WTC11 (cell line): ENCODE results near the gene EEA1. TPM values are rescaled to one million over a fixed set of nuclear protein-coding genes. Genes with fewer than 3 reads are reported as not detected.
A peak's percentile ranks its signal among the peaks of the same experiment; 100 is the strongest.

Experiments
- ATAC-seq: fragments of 200-7000 bp; cut with Tn5 transposase; 2 replicates; pipeline ENCODE4 v1.10.0; 2021; ENCODE audit warnings: mild to moderate bottlenecking, moderate library complexity
- CTCF ChIA-PET: fragments of 300-600 bp; sonication (Branson Sonifier 250); formaldehyde crosslinking; loops from one replicate; lab custom pipeline; 2021; ENCODE audit warnings: antibody characterized with exemption; lab: Charles Lee
- POLR2A ChIA-PET: fragments of 350-600 bp; sonication (Branson Sonifier 250); formaldehyde crosslinking; loops from one replicate; lab custom pipeline; 2021; ENCODE audit warnings: antibody characterized with exemption; lab: Charles Lee
- DNase-seq: peaks from one replicate; pipeline ENCODE4 v3.0.0; 2021; ENCODE audit warnings: low spot score
- H3K27ac Mint-ChIP-seq: 2 replicates; pipeline ENCODE4 v1.8.0; 2021; ENCODE audit warnings: mixed read lengths
- H3K27me3 Mint-ChIP-seq: 2 replicates; pipeline ENCODE4 v1.8.0; 2021; ENCODE audit warnings: low read depth, mild to moderate bottlenecking, moderate library complexity, mixed read lengths
- H3K36me3 Mint-ChIP-seq: 2 replicates; pipeline ENCODE4 v1.8.0; 2021; ENCODE audit warnings: mixed read lengths
- H3K4me1 Mint-ChIP-seq: 2 replicates; pipeline ENCODE4 v1.8.0; 2022; ENCODE audit warnings: mixed read lengths
- H3K4me3 Mint-ChIP-seq: 2 replicates; pipeline ENCODE4 v1.8.0; 2021; ENCODE audit warnings: mild to moderate bottlenecking, moderate library complexity, mixed read lengths
- H3K9me3 Mint-ChIP-seq: 2 replicates; pipeline ENCODE4 v1.8.0; 2021; ENCODE audit warnings: mixed read lengths
- ATF3 ChIP-seq: sonication (generic); formaldehyde crosslinking; conservative IDR thresholded peaks from 2 replicates; pipeline ENCODE4 v1.8.1; 2022; ENCODE audit warnings: mild to moderate bottlenecking, missing genetic modification reagents
- CBFB ChIP-seq: sonication (generic); formaldehyde crosslinking; IDR thresholded peaks from 2 replicates; pipeline ENCODE4 v1.8.1; 2022; ENCODE audit warnings: mild to moderate bottlenecking, low read depth, missing genetic modification reagents
- CREM ChIP-seq: sonication (generic); formaldehyde crosslinking; IDR thresholded peaks from 2 replicates; pipeline ENCODE4 v1.8.1; 2022; ENCODE audit warnings: mild to moderate bottlenecking, missing genetic modification reagents, moderate library complexity
- E2F5 ChIP-seq: sonication (generic); formaldehyde crosslinking; IDR thresholded peaks from 2 replicates; pipeline ENCODE4 v1.8.1; 2022; ENCODE audit warnings: mild to moderate bottlenecking, moderate library complexity, missing genetic modification reagents
- ESRRA ChIP-seq: sonication (generic); formaldehyde crosslinking; IDR thresholded peaks from 2 replicates; pipeline ENCODE4 v1.8.1; 2022; ENCODE audit warnings: mild to moderate bottlenecking, missing genetic modification reagents, borderline replicate concordance
- IRF2 ChIP-seq: sonication (generic); formaldehyde crosslinking; IDR thresholded peaks from 2 replicates; pipeline ENCODE4 v1.8.0; 2022; ENCODE audit warnings: low read depth, missing genetic modification reagents, borderline replicate concordance
- JUN ChIP-seq: sonication (generic); formaldehyde crosslinking; IDR thresholded peaks from 2 replicates; pipeline ENCODE4 v1.8.0; 2023; ENCODE audit warnings: mild to moderate bottlenecking, missing genetic modification reagents
- MXD4 ChIP-seq: fragments of 250-450 bp; sonication (Bioruptor Pico); IDR thresholded peaks from 2 replicates; pipeline ENCODE4 v1.8.0; 2021; ENCODE audit warnings: mild to moderate bottlenecking, moderate library complexity, borderline replicate concordance
- NFATC4 ChIP-seq: fragments of 250-450 bp; sonication (Bioruptor Pico); IDR thresholded peaks from 2 replicates; pipeline ENCODE4 v1.9.0; 2021; ENCODE audit warnings: mild to moderate bottlenecking
- PREB ChIP-seq: sonication (generic); formaldehyde crosslinking; IDR thresholded peaks from 2 replicates; pipeline ENCODE4 v1.8.1; 2022; ENCODE audit warnings: mild to moderate bottlenecking, missing genetic modification reagents, moderate library complexity, borderline replicate concordance
- PRRX2 ChIP-seq: fragments of 250-450 bp; sonication (Bioruptor Pico); IDR thresholded peaks from 2 replicates; pipeline ENCODE4 v1.8.0; 2021; ENCODE audit warnings: mild to moderate bottlenecking
- SOX15 ChIP-seq: fragments of 250-450 bp; sonication (Bioruptor Pico); IDR thresholded peaks from 2 replicates; pipeline ENCODE4 v1.9.0; 2021; ENCODE audit warnings: mild to moderate bottlenecking
- TEAD1 ChIP-seq: sonication (generic); formaldehyde crosslinking; IDR thresholded peaks from 2 replicates; pipeline ENCODE4 v1.8.0; 2022; ENCODE audit warnings: mild to moderate bottlenecking, missing genetic modification reagents
- TEAD4 ChIP-seq: sonication (generic); formaldehyde crosslinking; IDR thresholded peaks from 2 replicates; pipeline ENCODE4 v1.8.0; 2022; ENCODE audit warnings: mild to moderate bottlenecking, missing genetic modification reagents
- USF1 ChIP-seq: sonication (generic); formaldehyde crosslinking; IDR thresholded peaks from 2 replicates; pipeline ENCODE4 v1.8.0; 2022; ENCODE audit warnings: mild to moderate bottlenecking, missing genetic modification reagents
- ZMAT4 ChIP-seq: fragments of 250-450 bp; sonication (Bioruptor Pico); IDR thresholded peaks from 2 replicates; pipeline ENCODE4 v1.9.0; 2021; ENCODE audit warnings: mild to moderate bottlenecking
- ZNF121 ChIP-seq: sonication (generic); formaldehyde crosslinking; IDR thresholded peaks from 2 replicates; pipeline ENCODE4 v1.8.0; 2023; ENCODE audit warnings: missing genetic modification reagents
- ZNF281 ChIP-seq: sonication (generic); formaldehyde crosslinking; IDR thresholded peaks from 2 replicates; pipeline ENCODE4 v1.8.0; 2023; ENCODE audit warnings: mild to moderate bottlenecking, missing genetic modification reagents
- ZNF416 ChIP-seq: fragments of 250-450 bp; sonication (Bioruptor Pico); IDR thresholded peaks from 2 replicates; pipeline ENCODE4 v1.9.0; 2021; ENCODE audit warnings: mild to moderate bottlenecking, inconsistent platforms
- ZNF671 ChIP-seq: fragments of 250-450 bp; sonication (Bioruptor Pico); IDR thresholded peaks from 2 replicates; pipeline ENCODE4 v1.8.0; 2021; ENCODE audit warnings: mild to moderate bottlenecking
- total RNA-seq: library from RNA; stranded (reverse); gene quantifications from 3 replicates; pipeline ENCODE4 v1.2.3, GENCODE V29; 2021

EEA1 gene
- total RNA-seq, 1 experiment from 2014 or later = 20.3 TPM

- H3K27ac Mint-ChIP-seq = no peak overlapping the region
- peaks cover 12% of the 10 kb centered on the region for H3K4me1 Mint-ChIP-seq
- peaks cover 12% of the 10 kb centered on the region for H3K9me3 Mint-ChIP-seq
- H3K27me3 Mint-ChIP-seq = no peaks in the 10 kb centered on the region
- no peak overlapping the region for H3K4me3 Mint-ChIP-seq
- CTCF ChIA-PET = no interaction called here
- DNase-seq = no peak
- POLR2A ChIA-PET = no interaction called here
- H3K36me3 Mint-ChIP-seq = no peaks in the 10 kb centered on the region
- TF ChIP-seq USF1 (CRISPR knock-in tag) (no peak), ZMAT4 (no peak), MXD4 (no peak), NFATC4 (CRISPR knock-in tag) (no peak), ESRRA (CRISPR knock-in tag) (no peak), PREB (CRISPR knock-in tag) (no peak), ATF3 (CRISPR knock-in tag) (no peak), ZNF281 (CRISPR knock-in tag) (no peak), ZNF121 (CRISPR knock-in tag) (no peak), CREM (CRISPR knock-in tag) (no peak), PRRX2 (no peak), ZNF671 (CRISPR knock-in tag) (no peak), JUN (no peak)
- no peak for ATAC-seq
Measured at GRCh38 chr12:92756898-92757596, 172.0 kb downstream of the EEA1 start.

GRCh38 chr12:92753976-92754885 is 174.9 kb downstream of the EEA1 start:
- H3K9me3 Mint-ChIP-seq = peaks cover 12% of the 10 kb centered on the region
- no peak overlapping the region for H3K4me3 Mint-ChIP-seq
- DNase-seq (no peak), ATAC-seq (peak; percentile 36; the same call in 1 of the 2 replicates)
- no peaks in the 10 kb centered on the region; the same call in 1 of the 2 replicates for H3K36me3 Mint-ChIP-seq
- CTCF ChIA-PET = no interaction called here
- H3K4me1 Mint-ChIP-seq = peaks cover 6% of the 10 kb centered on the region
- no peak for TF ChIP-seq IRF2 (CRISPR knock-in tag)
- TF ChIP-seq ZNF416 (CRISPR knock-in tag) = no peak
- TF ChIP-seq PRRX2 = no peak
- TF ChIP-seq TEAD1 (CRISPR knock-in tag) = no peak
- no peak for TF ChIP-seq CBFB (CRISPR knock-in tag)
- TF ChIP-seq TEAD4 (CRISPR knock-in tag) = no peak
- TF ChIP-seq E2F5 (CRISPR knock-in tag) = no peak
- no peak for TF ChIP-seq SOX15
- no peaks in the 10 kb centered on the region for H3K27me3 Mint-ChIP-seq
- POLR2A ChIA-PET = no interaction called here
- no peak overlapping the region for H3K27ac Mint-ChIP-seq
